ENCODE measurements around the gene CLC.

- no peak for TF ChIP-seq CTCF (conservative IDR thresholded peaks at IDR 0.05; ENCODE audit: low read depth, low read length)
- TF ChIP-seq EZH2 (IDR thresholded peaks at IDR 0.05; ENCODE audit: borderline replicate concordance, low read depth, low read length, poor library complexity, severe bottlenecking) = no peak
Measured at GRCh38 chr19:39754971-39755370, 17.1 kb upstream of the CLC start.

Measured in A673 (cell line).